AG09309 (cell line): ENCODE measurements around the gene URAD.

Source experiments
- DNase-seq: peaks from one replicate; pipeline ENCODE4 v3.0.0-alpha.2; 2010; ENCODE audit warnings: low read depth
- H3K4me3 ChIP-seq: 2 replicates; pipeline ENCODE4 v1.5.1; 2011; ENCODE audit warnings: mild to moderate bottlenecking, low read depth, low read length, moderate library complexity; ENCODE audit not compliant: control insufficient read depth
- TF ChIP-seq, protein P1 (sequence below): IDR thresholded peaks from 2 replicates; pipeline ENCODE4 v1.5.1; 2011; ENCODE audit warnings: mild to moderate bottlenecking, low read depth, low read length, inconsistent platforms; ENCODE audit not compliant: insufficient read depth, control insufficient read depth; ENCODE audit errors: missing control alignments

URAD gene

GRCh38 chr13:27956576-27957300 lies 31.8 kb downstream of the URAD start:
- DNase-seq: no peak
- no peak overlapping the region for H3K4me3 ChIP-seq
- TF ChIP-seq, protein P1, sequence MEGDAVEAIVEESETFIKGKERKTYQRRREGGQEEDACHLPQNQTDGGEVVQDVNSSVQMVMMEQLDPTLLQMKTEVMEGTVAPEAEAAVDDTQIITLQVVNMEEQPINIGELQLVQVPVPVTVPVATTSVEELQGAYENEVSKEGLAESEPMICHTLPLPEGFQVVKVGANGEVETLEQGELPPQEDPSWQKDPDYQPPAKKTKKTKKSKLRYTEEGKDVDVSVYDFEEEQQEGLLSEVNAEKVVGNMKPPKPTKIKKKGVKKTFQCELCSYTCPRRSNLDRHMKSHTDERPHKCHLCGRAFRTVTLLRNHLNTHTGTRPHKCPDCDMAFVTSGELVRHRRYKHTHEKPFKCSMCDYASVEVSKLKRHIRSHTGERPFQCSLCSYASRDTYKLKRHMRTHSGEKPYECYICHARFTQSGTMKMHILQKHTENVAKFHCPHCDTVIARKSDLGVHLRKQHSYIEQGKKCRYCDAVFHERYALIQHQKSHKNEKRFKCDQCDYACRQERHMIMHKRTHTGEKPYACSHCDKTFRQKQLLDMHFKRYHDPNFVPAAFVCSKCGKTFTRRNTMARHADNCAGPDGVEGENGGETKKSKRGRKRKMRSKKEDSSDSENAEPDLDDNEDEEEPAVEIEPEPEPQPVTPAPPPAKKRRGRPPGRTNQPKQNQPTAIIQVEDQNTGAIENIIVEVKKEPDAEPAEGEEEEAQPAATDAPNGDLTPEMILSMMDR: no peak

DNA sequence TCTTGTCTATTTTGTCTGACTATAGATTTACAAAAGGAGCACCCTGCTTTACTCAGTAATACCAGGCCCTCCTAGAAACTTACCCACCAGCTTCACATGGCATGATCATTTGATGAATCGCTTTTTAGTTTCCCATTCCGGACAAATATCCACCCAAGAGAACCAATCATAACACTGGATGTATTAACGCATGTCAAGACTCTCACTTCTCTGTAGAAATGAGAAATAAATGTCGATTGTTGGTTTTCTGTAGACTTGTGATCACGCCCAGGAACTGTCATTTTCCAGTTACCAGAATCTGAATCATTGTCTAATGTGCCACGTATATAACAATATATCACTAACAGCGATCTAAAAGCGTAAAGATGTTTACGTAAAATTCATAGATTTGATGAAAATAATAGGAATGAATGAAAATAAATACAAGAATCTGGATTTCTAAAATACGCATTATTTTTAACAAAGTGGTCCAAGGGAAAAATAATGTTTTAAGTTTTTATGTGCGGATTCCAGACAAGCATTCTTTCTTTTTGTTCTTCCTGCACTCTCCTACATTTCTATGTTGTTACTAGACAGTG lies 33.4 kb downstream of the URAD start:
- TF ChIP-seq, protein P1: no peak
- no peak overlapping the region for H3K4me3 ChIP-seq
- DNase-seq: no peak

- no peak for DNase-seq
- peak overlapping the region; percentile 43 for H3K4me3 ChIP-seq
- TF ChIP-seq, protein P1: no peak
These were observed 34.1 kb downstream of the URAD start for GRCh38 chr13:27954406-27954851.

GRCh38 chr13:27953676-27954405 lies 34.7 kb downstream of the URAD start:
- TF ChIP-seq, protein P1: peak; percentile 54
- peak overlapping the region; percentile 43 for H3K4me3 ChIP-seq
- peak; percentile 7 for DNase-seq

DNA sequence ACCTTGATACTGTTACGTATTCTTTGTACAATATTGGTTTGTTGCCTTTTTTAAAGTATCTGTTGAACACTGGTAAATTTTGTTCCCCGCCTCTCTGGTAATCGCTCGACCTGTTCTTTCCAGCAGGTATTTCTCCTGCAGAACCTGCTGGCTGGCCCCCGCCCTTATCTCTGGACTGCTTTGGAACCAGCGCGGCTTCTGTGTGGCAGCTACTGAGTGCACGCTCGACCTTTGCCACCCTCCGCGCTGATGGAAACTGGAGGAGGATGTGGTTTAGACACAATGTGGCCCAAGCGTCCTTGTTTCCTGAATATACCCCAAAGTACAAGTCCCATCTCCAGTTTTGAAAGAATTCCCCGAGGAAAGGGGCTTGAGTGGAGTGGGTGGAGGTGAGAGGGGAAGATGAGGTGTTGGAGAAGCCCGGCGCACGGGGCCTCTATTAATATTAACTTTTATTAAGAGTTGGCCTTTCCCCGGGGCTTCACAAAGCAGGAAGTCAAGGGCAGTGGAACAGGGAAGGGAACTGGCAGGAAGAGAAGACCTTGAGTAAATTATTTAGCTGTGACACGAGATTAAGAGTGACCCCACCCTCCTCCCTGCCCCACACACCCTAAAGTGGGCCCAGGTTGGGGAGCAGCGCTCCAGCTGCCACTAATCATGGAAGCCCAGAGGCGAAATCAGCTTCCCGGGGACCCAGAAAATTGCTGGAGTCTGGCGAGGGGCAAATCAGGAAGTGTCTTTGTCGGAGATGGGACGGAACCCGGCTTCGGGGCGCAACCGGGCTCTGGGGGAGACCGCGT lies 35.4 kb downstream of the URAD start:
- TF ChIP-seq, protein P1: no peak
- peak overlapping the region; percentile 23 for H3K4me3 ChIP-seq
- no peak for DNase-seq

GRCh38 chr13:27942972-27943371 lies 45.5 kb downstream of the URAD start:
- H3K4me3 ChIP-seq: no peak overlapping the region
- TF ChIP-seq, protein P1: no peak
- DNase-seq: no peak
